HepG2 (cell line): ENCODE results near the gene KIF2C. TPM values are rescaled to one million over a fixed set of nuclear protein-coding genes. Genes with fewer than 3 reads are reported as not detected.

Experiments used
- ATAC-seq: fragments of 200-7000 bp; cut with Tn5 transposase; 3 replicates; pipeline ENCODE4 v1.9.1; 2020; ENCODE audit warnings: mild to moderate bottlenecking, moderate library complexity
- BruUV-seq: library from RNA; stranded (reverse); fragments of 400-500 nt; replicated peaks from 2 replicates; lab custom pipeline; 2021; lab: Mats Ljungman, UMichigan
- CTCF ChIA-PET: fragments of 300-600 bp; formaldehyde crosslinking; extraction: SDS; loops from one replicate; lab custom pipeline; 2021; ENCODE audit warnings: low total read pairs, inconsistent platforms, low intra/inter-chr PET ratio; lab: Yijun Ruan, JAX
- POLR2A ChIA-PET: fragments of 350-600 bp; sonication (Branson Sonifier 250); formaldehyde crosslinking; loops from one replicate; lab custom pipeline; 2020; ENCODE audit warnings: antibody characterized with exemption, inconsistent platforms; lab: Yijun Ruan, JAX
- DNase-seq: peaks from one replicate; pipeline ENCODE4 v3.0.0-alpha.2; 2015; ENCODE audit warnings: low spot score
- FAIRE-seq: peaks from 3 replicates; lab custom pipeline; 2011; peaks lifted over from hg19 to GRCh38; lab: Jason Lieb, UNC
- H2AFZ ChIP-seq: one replicate; pipeline ENCODE4 v1.6.1; 2011; ENCODE audit warnings: low read length, inconsistent platforms
- H3K27ac ChIP-seq: fragments of 300-600 bp; 3 replicates; pipeline ENCODE4 v1.8.0; 2011; ENCODE audit warnings: mixed run types, mild to moderate bottlenecking, mixed read lengths, low read length, inconsistent platforms; ENCODE audit not compliant: insufficient read depth; ENCODE audit errors: extremely low read length
- H3K27me3 ChIP-seq, 2 experiments: fragments of 200-600 bp in 1 of 2; 2 replicates in 1 of 2; 3 replicates in 1 of 2; pipeline versions ENCODE4 v1.6.0 to v1.8.0; 2011; ENCODE audit warnings: low read length in 2 of 2, mild to moderate bottlenecking in 2 of 2, moderate library complexity in 2 of 2, inconsistent platforms in 1 of 2; ENCODE audit not compliant: insufficient read depth in 2 of 2, control insufficient read depth in 1 of 2
- H3K36me3 ChIP-seq, 2 experiments: fragments of 200-600 bp in 1 of 2; replicated peaks in 1 of 2; 2 replicates in 1 of 2; 3 replicates in 1 of 2; pipeline versions ENCODE4 v1.5.1 to v1.8.0; 2011; ENCODE audit warnings: low read length in 2 of 2, inconsistent platforms in 1 of 2; ENCODE audit not compliant: insufficient read depth in 2 of 2, control insufficient read depth in 1 of 2
- H3K4me1 ChIP-seq: 2 replicates; pipeline ENCODE4 v1.5.1; 2012; ENCODE audit warnings: low read length, inconsistent platforms; ENCODE audit not compliant: insufficient read depth
- H3K4me2 ChIP-seq: 2 replicates; pipeline ENCODE4 v1.6.0; 2011; ENCODE audit warnings: low read depth, low read length, inconsistent platforms
- H3K4me3 ChIP-seq, 3 experiments: fragments of 200-600 bp in 1 of 3; sonication (generic), shearing (Covaris generic) in 1 of 3; replicated peaks in 1 of 3; 2 replicates each; pipeline ENCODE4 v1.5.1; 2011 to 2016; ENCODE audit warnings: low read length in 3 of 3, inconsistent platforms in 2 of 3, low read depth in 2 of 3, mild to moderate bottlenecking in 2 of 3, control low read depth in 1 of 3, mixed read lengths in 1 of 3; ENCODE audit not compliant: insufficient read depth in 1 of 3
- H3K79me2 ChIP-seq: one replicate; pipeline ENCODE4 v1.6.1; 2011; ENCODE audit warnings: low read length, inconsistent platforms; ENCODE audit not compliant: insufficient read depth
- H3K9ac ChIP-seq: 2 replicates; pipeline ENCODE4 v1.6.0; 2011; ENCODE audit warnings: mild to moderate bottlenecking, low read depth, low read length, inconsistent platforms; ENCODE audit not compliant: insufficient read depth
- H3K9me3 ChIP-seq: 2 replicates; pipeline ENCODE4 v1.5.1; 2012; ENCODE audit warnings: mild to moderate bottlenecking, low read length
- H4K20me1 ChIP-seq: 2 replicates; pipeline ENCODE4 v1.6.0; 2011; ENCODE audit warnings: inconsistent platforms, mild to moderate bottlenecking, low read length, moderate library complexity; ENCODE audit not compliant: insufficient read depth
- CBX2 ChIP-seq, 2 experiments: fragments of 200-600 bp in 1 of 2; sonication (generic); formaldehyde crosslinking in 1 of 2; IDR thresholded peaks; 2 replicates each; pipeline versions ENCODE4 v1.7.0 to v1.8.1; 2018 to 2022; ENCODE audit warnings: low read depth in 2 of 2, low read length in 1 of 2, mild to moderate bottlenecking in 1 of 2, missing genetic modification reagents in 1 of 2
- ELF3 ChIP-seq: IDR thresholded peaks from 2 replicates; pipeline ENCODE4 v1.6.1; 2016; ENCODE audit warnings: missing genetic modification reagents, missing compliant biosample characterization
- MAFF ChIP-seq: IDR thresholded peaks from 2 replicates; pipeline ENCODE4 v1.6.1; 2011; ENCODE audit warnings: low read depth, low read length, improper control_type of control experiment
- MAFK ChIP-seq, 2 experiments: IDR thresholded peaks in 1 of 2; conservative IDR thresholded peaks in 1 of 2; 2 replicates each; pipeline ENCODE4 v1.6.1; 2011; ENCODE audit warnings: improper control_type of control experiment in 2 of 2, low read length in 2 of 2
- ZKSCAN8 ChIP-seq: IDR thresholded peaks from 2 replicates; pipeline ENCODE4 v1.6.1; 2016; ENCODE audit warnings: borderline replicate concordance, missing genetic modification reagents, missing compliant biosample characterization
- ZNF143 ChIP-seq: sonication (generic); formaldehyde crosslinking; IDR thresholded peaks from 2 replicates; pipeline ENCODE4 v1.4.0; 2020; ENCODE audit warnings: missing genetic modification reagents
- ZNF337 ChIP-seq: sonication (generic); formaldehyde crosslinking; IDR thresholded peaks from 2 replicates; pipeline ENCODE4 v1.5.1; 2020; ENCODE audit warnings: missing genetic modification reagents, low read depth, mild to moderate bottlenecking, borderline replicate concordance
- ZNF7 ChIP-seq: IDR thresholded peaks from 2 replicates; pipeline ENCODE4 v1.6.1; 2016; ENCODE audit warnings: missing biosample characterization, missing genetic modification reagents
- WGBS: methylation state at CpG from one replicate; pipeline ENCODE4 v1.1.6; 2017; ENCODE audit warnings: low lambda C conversion rate; 5-methylcytosine and 5-hydroxymethylcytosine counted together
- in situ Hi-C: cut with HindIII; loops from 2 replicates; pipeline ENCODE4 v1.10.0; 2017; ENCODE audit warnings: low pct_unique_long_range_greater_than_20kb; ENCODE audit not compliant: extremely low pct_ligation_motif_present
- intact Hi-C: fragments of 100-400 bp; cut with micrococcal nuclease; formaldehyde crosslinking; loops from one replicate; pipeline ENCODE4 v1.10.0; 2022; ENCODE audit not compliant: unreplicated experiment
- polyA plus RNA-seq, 8 experiments: library from polyadenylated mRNA; depleted of rRNA in 3 of 8; stranded (reverse) in 7 of 8; unstranded in 1 of 8; fragments of >200 nt; fragmentation: Illumina TruSeq in 4 of 8; extraction: Trizol in 4 of 8; gene quantifications; 2 replicates each; pipeline versions ENCODE4 v1.2.1 to v1.2.3, GENCODE V29; 2011 to 2016; ENCODE audit warnings: low read depth in 4 of 8, missing spikeins in 1 of 8, mixed read lengths in 1 of 8; ENCODE audit not compliant: insufficient read depth in 1 of 8
- total RNA-seq, 5 experiments: library from RNA; depleted of rRNA; stranded (reverse); fragments of >200 nt; fragmentation: Illumina TruSeq; extraction: Trizol; gene quantifications; 2 replicates each; pipeline ENCODE4 v1.2.3, GENCODE V29; 2016; ENCODE audit warnings: low read depth in 1 of 5
- TF ChIP-seq, protein P1 (sequence below), 2 experiments: sonication (generic) in 1 of 2; formaldehyde crosslinking in 1 of 2; IDR thresholded peaks; 2 replicates each; pipeline versions ENCODE4 v1.6.1 to v1.9.0; 2014 to 2022; ENCODE audit warnings: antibody characterized with exemption in 1 of 2, borderline replicate concordance in 1 of 2, inconsistent platforms in 1 of 2, low read depth in 1 of 2, missing genetic modification reagents in 1 of 2
- TF ChIP-seq, protein P2 (sequence below), 2 experiments: sonication (generic) in 1 of 2; formaldehyde crosslinking in 1 of 2; IDR thresholded peaks; 2 replicates each; pipeline versions ENCODE4 v1.4.0 to v1.6.1; 2018 to 2020; ENCODE audit warnings: missing genetic modification reagents in 2 of 2, borderline replicate concordance in 1 of 2, low read depth in 1 of 2, mild to moderate bottlenecking in 1 of 2, missing biosample characterization in 1 of 2
- TF ChIP-seq, protein P3 (sequence below): IDR thresholded peaks from 2 replicates; pipeline ENCODE4 v1.6.1; 2016

Gene KIF2C
- total and polyA plus RNA-seq, 2 of the 13 experiments (the other 11 are each of a cell fraction or from before 2014, with no cell fraction given): 29.7 to 53.7 TPM

DNA sequence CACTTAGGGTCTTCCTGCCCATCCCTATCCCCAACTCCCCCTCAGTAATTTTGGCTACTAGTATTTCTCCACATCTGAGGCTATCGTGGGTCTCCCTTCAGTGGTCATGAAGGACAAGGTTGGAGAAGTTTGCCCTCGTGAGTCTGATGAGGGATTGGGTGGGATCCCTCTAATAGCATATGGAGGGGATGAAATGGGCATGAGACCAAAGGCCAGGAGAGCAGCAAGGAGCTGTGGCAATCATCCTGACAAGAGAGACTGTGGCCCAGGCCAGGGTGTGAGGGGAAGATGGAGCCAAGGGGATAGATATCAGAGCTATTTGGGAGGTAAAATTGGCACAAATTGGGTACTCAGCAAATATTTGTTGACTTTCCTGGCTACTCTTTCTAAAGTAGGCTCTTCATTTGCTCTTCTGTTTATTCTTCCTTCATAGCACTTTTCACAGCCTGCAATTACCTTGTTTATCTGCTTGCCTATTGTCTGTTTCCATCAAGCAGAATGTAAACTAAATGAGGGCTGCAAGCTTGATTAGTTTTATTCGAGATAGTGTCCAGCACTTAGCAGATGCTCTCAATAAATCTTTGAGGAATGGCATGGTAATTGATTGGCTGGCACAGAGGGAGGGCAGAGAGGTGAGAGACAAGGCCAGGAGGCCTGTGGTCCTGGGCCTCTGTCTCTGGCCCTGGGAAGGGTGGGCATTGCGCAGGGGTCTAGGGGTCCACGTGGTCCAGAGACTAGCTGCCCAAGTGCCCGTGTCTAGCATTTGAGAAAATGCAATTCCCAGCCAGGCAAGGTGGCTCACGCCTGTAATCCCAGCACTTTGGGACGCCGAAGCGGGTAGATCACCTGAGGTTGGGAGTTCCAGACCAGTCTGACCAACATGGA, 59.1 kb downstream of the KIF2C start:
- Histone ChIP-seq H3K36me3 (peaks cover 6 to 18% of the 10 kb centered on the region in 2 experiments; a peak in 4 of 5 replicates), H3K4me3 (no peak overlapping the region), H4K20me1 (0 out of 2 replicates have a peak, but pooled peaks cover 7% of the 10 kb centered on the region), H3K27me3 (no peaks in the 10 kb centered on the region), H3K27ac (no peak overlapping the region), H3K79me2 (peaks cover 17% of the 10 kb centered on the region), H3K4me2 (no peak overlapping the region), H3K4me1 (peaks cover 44% of the 10 kb centered on the region), H2AFZ (no peak overlapping the region), H3K9me3 (no peaks in the 10 kb centered on the region), H3K9ac (no peak overlapping the region)
- ATAC-seq (no peak), DNase-seq (no peak), FAIRE-seq (no peak)
- POLR2A ChIA-PET: interaction anchor here (1.3 to 6.7 kb wide), 8 partner anchors 11 to 505 kb away, joined by 4 to 237 read pairs (median 20); partner anchors contain the start of genes BTBD19, DYNLT4 and RPS8
- WGBS: 81% methylated on average over 10 of the region's 10 CpGs
- in situ Hi-C loops: no loop called here
- no TSS peak for BruUV-seq
- intact Hi-C loops: no loop called here
- CTCF ChIA-PET: interaction anchor here (1.6 kb wide), 1 partner anchor 37 kb away, joined by 4 read pairs; no protein-coding TSS in a partner anchor
- TF ChIP-seq, protein P1, sequence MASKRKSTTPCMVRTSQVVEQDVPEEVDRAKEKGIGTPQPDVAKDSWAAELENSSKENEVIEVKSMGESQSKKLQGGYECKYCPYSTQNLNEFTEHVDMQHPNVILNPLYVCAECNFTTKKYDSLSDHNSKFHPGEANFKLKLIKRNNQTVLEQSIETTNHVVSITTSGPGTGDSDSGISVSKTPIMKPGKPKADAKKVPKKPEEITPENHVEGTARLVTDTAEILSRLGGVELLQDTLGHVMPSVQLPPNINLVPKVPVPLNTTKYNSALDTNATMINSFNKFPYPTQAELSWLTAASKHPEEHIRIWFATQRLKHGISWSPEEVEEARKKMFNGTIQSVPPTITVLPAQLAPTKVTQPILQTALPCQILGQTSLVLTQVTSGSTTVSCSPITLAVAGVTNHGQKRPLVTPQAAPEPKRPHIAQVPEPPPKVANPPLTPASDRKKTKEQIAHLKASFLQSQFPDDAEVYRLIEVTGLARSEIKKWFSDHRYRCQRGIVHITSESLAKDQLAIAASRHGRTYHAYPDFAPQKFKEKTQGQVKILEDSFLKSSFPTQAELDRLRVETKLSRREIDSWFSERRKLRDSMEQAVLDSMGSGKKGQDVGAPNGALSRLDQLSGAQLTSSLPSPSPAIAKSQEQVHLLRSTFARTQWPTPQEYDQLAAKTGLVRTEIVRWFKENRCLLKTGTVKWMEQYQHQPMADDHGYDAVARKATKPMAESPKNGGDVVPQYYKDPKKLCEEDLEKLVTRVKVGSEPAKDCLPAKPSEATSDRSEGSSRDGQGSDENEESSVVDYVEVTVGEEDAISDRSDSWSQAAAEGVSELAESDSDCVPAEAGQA (IDR thresholded peaks at IDR 0.05; ENCODE audit: low read depth): no peak
- TF ChIP-seq, protein P1 (CRISPR knock-in tag; IDR thresholded peaks at IDR 0.05; ENCODE audit: borderline replicate concordance): no peak
- TF ChIP-seq MAFF: peak; percentile 27; the same call in 1 of the 2 replicates
- TF ChIP-seq ZKSCAN8 (CRISPR knock-in tag): no peak
- TF ChIP-seq ZNF337 (CRISPR knock-in tag): no peak
- no peak for TF ChIP-seq ELF3 (CRISPR knock-in tag)
- TF ChIP-seq, protein P2, sequence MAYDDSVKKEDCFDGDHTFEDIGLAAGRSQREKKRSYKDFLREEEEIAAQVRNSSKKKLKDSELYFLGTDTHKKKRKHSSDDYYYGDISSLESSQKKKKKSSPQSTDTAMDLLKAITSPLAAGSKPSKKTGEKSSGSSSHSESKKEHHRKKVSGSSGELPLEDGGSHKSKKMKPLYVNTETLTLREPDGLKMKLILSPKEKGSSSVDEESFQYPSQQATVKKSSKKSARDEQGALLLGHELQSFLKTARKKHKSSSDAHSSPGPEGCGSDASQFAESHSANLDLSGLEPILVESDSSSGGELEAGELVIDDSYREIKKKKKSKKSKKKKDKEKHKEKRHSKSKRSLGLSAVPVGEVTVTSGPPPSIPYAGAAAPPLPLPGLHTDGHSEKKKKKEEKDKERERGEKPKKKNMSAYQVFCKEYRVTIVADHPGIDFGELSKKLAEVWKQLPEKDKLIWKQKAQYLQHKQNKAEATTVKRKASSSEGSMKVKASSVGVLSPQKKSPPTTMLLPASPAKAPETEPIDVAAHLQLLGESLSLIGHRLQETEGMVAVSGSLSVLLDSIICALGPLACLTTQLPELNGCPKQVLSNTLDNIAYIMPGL (CRISPR knock-in tag; IDR thresholded peaks at IDR 0.05; ENCODE audit: borderline replicate concordance in 1 of 2, low read depth in 1 of 2): no peak
- TF ChIP-seq CBX2 (IDR thresholded peaks at IDR 0.05; ENCODE audit: low read depth, low read length): no peak
- TF ChIP-seq CBX2 (CRISPR knock-in tag; IDR thresholded peaks at IDR 0.05; ENCODE audit: low read depth): no peak
- TF ChIP-seq MAFK (conservative IDR thresholded peaks at IDR 0.05 in 1 of 2, IDR thresholded peaks at IDR 0.05 in 1 of 2; ENCODE audit: low read length in 2 of 2): peak in 1 of 2 experiments; percentile 34; a peak in 1 of 4 replicates
- TF ChIP-seq, protein P3, sequence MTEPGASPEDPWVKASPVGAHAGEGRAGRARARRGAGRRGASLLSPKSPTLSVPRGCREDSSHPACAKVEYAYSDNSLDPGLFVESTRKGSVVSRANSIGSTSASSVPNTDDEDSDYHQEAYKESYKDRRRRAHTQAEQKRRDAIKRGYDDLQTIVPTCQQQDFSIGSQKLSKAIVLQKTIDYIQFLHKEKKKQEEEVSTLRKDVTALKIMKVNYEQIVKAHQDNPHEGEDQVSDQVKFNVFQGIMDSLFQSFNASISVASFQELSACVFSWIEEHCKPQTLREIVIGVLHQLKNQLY: no peak
- no peak for TF ChIP-seq ZNF143 (CRISPR knock-in tag)
- no peak for TF ChIP-seq ZNF7 (CRISPR knock-in tag)
